Measurements from ENCODE around the gene MRPL50. TPM values are rescaled to one million over a fixed set of nuclear protein-coding genes. Genes with fewer than 3 reads are reported as not detected.

The MRPL50 gene
- total RNA-seq (2014; rRNA removed; shearing (Covaris generic)) = 30.0 and 36.4 TPM in 2 replicates

DNA sequence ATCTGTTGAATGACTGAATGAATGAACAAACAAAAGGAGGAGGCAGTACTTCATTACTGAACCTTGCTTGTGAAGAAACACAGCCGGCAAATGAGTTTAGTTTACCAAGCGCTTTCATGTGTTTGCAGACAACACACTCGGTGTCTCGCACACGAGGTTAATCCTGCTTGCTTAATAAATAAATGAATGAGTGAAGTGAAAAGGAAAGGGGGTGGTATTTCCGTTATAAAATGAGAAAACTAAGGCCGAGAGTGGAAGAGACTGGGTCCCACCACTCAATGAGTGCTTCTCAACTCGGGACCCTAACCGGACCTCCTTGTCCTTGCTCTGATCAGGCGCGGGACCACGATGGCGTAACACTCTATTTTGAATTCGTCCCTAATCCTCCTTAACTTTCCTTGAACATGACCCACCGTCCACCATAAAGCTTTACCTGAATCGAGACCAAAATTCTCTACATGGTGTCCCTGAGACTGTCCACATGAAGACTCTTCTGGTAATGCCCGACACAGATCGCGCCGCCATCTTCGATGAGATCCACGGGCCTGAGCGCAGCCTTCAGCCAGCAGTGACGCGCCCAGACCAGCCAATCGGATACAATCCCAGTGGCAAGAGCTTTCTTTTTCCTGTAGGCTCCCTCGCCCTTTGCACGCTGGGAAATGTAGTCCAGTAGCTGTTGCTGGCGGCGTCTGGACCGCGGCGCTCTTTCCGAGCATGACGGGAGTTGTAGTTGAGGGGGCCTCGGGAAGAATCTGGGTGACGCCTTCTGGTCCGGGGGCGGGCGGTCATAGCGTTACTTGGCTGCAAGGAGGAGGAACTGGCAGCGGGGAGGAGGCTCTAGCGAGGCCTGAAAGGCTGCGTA lies at the start of gene MRPL50, which contains the start of gene ZNF189:
TSS of gene MRPL50 (minus strand) at position 551 of the 862 bp plus-strand sequence. CDS start at position 525, 26 bp downstream.
TSS of gene ZNF189 (plus strand) at position 784 of the 862 bp plus-strand sequence. CDS start 306 bp downstream, outside the sequence.
- in situ Hi-C loops (cut with HindIII; ENCODE audit: low sequenced_read_pairs) = no loop called here
- peak; percentile 100 for DNase-seq (ENCODE audit: low spot score)

DNA sequence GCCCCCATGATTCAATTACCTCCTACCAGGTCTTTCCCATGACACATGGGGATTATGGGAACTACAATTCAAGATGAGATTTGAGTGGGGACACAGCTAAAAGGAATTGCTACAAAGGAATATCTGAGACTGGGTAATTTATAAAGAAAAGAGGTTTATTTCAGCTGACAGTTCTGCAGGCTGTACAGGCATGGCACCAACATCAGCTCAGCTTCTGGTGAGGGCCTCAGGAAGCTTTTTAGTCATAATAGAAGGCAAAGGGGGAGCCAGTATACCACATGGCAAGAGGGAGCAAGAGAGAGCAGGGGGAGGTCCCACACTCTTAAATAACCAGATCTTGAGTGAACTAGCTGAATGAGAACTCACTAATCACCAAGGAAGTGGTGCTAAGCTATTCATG lies 48.3 kb upstream of the MRPL50 start:
- DNase-seq (ENCODE audit: low spot score) = no peak
- in situ Hi-C loops (cut with HindIII; ENCODE audit: low sequenced_read_pairs) = no loop called here

DNA sequence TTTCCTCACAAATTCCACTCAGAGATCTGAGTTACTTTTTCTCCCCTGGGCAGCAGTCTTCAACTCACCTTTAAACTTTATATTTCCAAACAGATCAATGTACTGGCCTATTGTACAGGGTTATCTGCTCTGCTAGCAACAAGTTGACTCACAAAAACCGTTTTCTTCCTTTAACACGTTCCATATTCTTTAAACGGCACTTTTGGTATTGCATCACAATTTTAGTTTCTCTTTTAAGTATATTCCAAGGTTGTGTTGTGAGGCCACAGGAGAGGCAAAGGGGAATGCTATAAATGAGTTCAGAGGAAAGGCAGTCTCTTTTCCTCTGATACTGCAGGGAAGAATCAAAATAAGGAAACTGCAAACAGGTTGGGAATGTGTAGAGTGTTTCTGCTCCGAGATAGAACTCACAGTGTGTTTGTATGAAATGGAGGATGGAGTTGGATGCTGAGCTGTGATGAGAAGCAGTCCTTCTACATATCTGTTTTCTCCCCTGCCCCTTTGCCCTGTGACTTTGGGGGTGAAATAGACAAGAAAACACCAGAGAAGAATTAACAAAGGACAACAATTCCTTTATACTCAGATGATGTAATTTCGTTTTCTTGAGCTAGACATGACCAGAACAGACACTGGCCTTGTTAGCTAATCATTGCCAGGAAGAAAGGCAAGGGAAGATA lies 47.1 kb upstream of the MRPL50 start:
- no peak for DNase-seq (ENCODE audit: low spot score)
- in situ Hi-C loops (cut with HindIII; ENCODE audit: low sequenced_read_pairs) = no loop called here

DNA sequence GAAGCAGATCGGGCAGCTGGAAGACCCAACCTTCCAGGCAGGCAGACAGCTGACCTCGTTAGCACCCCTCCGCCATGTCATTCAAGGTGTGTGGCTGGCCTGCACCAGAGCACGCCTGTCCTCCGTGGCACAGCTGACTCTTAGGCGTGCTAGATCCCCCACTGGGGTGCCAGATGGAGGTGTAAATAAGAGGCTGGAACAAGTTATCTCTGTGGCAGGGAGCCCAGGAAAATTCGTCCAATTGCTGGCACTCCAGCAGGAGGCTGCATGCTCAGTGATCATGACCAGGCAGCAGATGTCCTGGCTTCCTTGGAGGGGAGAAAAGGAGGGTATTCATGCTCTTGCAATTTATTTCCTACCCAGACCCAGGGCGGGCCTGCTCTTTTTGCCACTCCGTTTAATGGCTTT lies 45.0 kb upstream of the MRPL50 start:
- DNase-seq (ENCODE audit: low spot score) = peak; percentile 99
- in situ Hi-C loops (cut with HindIII; ENCODE audit: low sequenced_read_pairs) = no loop called here

DNA sequence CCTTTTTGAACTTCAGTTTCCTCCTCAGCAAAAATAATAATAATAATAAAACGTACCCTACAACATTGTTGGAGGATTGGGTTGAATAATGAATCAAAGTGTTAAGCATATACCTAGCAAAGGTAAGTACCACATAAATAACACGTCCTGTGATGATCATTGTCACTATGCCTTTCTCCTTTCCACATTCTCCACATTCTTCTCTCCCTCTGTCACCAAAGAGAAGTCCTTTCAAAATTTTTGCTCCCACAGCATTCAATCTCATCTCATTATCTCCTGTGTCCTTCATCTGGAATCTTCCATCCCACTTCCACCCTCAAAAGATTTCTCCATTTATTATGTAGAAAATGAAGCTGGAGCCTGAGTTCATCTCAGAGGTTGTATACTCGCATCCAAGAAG lies 44.3 kb upstream of the MRPL50 start:
- in situ Hi-C loops (cut with HindIII; ENCODE audit: low sequenced_read_pairs) = no loop called here
- DNase-seq (ENCODE audit: low spot score) = no peak

DNA sequence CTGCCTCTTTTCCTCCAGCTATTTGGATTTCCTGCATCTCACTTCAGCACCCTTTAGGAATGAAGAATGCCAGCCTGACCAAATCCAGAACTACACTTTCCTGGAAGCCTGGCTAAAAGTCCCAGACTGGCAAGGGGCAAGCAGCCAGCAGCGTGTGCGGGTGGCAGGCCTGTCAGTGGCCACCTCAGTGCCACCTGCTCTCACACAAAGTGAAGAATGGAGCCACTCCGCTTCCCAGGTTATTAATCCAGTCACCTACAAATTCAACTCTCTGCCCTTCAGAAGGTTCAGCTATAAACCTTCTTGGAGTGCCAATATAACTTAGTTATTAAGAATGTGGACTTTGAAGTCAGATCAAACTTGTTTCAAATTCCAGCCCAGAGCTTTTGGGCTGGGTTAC lies 43.9 kb upstream of the MRPL50 start:
- in situ Hi-C loops (cut with HindIII; ENCODE audit: low sequenced_read_pairs) = no loop called here
- DNase-seq (ENCODE audit: low spot score) = peak; percentile 90

DNA sequence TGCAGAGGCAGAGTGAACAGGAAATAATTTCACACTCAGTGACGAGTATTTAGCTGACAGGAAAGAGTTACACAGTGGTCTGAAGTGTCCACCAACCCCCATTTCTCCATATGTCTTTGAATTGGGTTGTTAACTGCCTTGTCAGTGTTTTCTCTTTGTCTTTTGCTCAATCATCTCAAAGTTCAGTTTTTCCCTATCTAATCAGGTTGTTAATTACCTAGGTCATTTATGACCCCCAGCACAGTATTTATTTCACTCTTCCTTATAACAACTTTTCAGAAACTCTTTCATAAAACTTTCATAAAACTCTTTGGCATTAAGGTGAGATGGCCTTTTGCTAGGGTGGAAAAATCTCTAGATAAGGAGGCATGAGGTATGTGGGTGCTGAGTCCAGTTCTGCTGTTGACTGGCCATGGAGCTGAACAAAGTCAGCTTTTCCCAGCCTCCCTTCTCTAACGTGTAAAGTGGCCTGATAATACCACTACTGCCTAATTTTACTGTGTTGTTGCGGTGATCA lies 42.4 kb upstream of the MRPL50 start:
- in situ Hi-C loops (cut with HindIII; ENCODE audit: low sequenced_read_pairs) = no loop called here

DNA sequence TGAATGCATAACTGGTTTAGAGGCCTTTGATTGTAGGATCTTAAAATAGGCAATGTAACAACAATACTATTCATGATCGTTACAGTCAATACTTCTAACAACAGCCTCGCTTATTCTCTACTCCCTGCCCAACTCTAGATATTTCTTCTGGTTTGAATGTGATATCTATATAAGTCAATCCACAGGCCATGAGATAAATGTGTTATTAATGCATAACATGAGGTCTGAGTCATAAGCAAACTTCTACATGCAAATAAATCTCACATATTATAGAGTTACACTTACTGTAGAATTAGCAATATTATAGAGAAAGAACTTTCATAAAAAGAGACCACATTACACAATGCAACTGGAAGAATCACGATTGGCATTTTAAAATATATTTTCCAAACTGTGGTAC lies 40.1 kb upstream of the MRPL50 start:
- DNase-seq (ENCODE audit: low spot score) = no peak
- in situ Hi-C loops (cut with HindIII; ENCODE audit: low sequenced_read_pairs) = no loop called here

More for the DNA sequence above, 42.4 kb upstream of the MRPL50 start:
- DNase-seq (ENCODE audit: low spot score) = no peak

DNA sequence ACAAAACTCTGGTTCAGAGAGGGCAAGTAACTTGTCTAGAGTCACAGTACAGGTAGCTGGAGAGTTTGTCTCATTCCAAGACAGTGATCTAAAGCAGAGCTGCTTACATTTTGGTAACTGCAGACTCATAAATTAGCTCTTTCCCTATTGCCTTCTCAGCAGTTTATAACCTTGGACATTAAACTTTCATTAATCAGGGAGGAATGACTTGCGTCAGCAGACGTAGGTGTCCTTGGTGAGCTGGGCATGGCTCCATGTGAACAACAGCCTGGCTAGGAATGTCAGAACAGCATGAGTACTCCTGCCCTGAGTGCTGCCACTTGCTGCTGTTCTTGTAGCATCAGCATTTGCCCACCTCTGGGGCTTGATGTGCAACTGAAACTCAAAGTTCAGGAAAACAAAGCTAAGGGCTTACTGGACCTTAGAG lies 39.4 kb upstream of the MRPL50 start:
- in situ Hi-C loops (cut with HindIII; ENCODE audit: low sequenced_read_pairs) = no loop called here
- DNase-seq (ENCODE audit: low spot score) = no peak

DNA sequence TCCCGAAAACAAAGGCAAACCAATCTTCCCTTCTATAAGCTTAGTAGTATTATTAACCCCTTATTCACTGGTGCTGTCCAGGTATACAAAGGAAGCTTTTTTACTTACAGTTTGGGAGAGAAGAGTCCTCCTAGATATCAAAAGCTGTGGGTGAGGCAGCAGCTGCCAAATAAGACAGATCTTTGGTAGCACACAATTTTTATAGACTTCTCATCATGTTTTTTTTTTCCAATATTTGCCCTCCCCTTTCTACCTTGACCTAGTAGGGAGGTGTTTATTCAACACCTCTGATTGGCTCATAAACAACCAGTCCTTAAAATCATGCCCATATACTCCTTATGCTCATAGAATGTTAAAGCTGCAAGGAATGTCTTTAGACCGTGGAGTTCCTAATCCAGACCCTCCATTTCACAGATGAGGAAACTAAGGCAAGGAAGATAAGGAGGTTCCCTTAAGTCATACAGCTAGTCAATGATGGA lies 37.2 kb upstream of the MRPL50 start, which contains the start of gene ALDOB:
TSS of gene ALDOB (minus strand) at position 174 of the 479 bp plus-strand sequence. CDS start 4,887 bp downstream, outside the sequence.
- in situ Hi-C loops (cut with HindIII; ENCODE audit: low sequenced_read_pairs) = no loop called here
- DNase-seq (ENCODE audit: low spot score) = no peak

DNA sequence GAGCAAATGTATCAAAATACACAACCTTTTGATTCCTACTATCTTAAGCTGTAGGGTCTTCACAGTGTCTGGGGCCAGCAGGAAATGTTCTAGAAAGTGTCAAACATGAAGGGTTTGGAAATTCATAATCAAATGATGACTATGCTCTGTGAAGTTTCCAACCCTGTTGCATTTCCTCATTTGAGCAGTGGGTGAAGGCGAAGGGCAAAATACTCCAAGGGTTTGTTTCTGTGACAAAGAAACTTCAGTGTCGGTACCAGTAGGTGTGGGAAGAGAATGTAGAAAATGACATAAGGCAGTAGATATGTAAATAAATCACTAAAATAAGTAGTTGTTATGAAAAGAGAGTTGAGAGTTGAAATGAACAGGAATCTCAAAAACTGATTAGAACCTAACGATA lies 36.6 kb upstream of the MRPL50 start:
- in situ Hi-C loops (cut with HindIII; ENCODE audit: low sequenced_read_pairs) = no loop called here
- DNase-seq (ENCODE audit: low spot score) = no peak

DNA sequence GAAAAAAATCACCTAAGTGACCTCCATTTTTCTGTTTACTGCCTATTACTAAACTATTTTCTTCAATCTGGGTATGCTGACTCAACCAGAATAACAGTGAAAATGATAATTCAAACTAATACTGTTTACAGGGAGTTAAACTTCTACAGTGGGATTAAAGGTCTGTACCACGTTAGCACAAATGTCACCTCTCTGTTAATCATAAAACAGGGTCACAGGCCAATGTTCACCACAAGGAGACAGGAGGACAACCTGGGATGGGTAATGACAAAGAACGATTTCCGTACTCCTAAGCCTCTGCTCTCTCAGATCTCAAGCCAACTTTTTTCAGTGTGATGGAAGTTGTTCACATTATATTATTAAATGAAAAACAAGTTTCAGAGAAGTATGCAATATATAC lies 34.8 kb upstream of the MRPL50 start:
- in situ Hi-C loops (cut with HindIII; ENCODE audit: low sequenced_read_pairs) = no loop called here
- DNase-seq (ENCODE audit: low spot score) = no peak

DNA sequence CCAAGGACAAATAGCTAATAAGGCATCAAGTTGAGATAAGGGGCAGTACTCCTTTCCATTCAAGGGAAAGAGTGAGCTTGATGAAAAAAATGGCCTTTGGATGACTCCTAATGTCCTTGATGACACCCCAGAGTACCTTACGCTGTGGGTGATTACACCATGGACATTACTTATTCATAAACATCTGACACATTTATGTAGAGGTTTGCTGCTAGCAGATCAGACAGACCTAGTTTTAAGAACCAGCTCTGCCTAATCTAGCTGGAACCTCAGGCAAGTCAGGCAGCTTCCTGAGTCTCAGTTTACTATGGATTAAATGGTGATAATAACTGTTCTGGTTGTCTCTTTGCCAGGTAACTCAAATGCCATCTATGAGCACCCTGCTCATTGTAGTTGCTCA lies 34.3 kb upstream of the MRPL50 start:
- no peak for DNase-seq (ENCODE audit: low spot score)
- in situ Hi-C loops (cut with HindIII; ENCODE audit: low sequenced_read_pairs) = no loop called here

DNA sequence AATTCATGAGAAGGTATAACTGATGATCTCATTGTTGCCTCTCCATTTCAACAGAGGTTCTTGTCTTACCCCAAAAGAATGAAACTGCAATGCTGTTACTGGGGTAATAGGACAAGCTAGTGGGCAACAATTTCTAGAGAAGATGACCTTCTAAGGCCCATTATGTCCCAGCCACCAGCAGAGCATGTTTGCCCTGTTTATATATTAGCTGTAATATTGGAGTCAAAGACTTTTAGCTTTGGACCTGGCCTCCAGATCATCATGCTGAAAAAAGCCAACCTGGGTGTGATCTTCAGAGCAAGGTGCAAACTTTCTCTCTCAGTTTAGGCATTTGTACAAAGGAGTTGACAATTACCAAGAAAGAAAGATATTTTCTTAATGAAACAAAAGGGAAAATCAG lies 33.8 kb upstream of the MRPL50 start:
- in situ Hi-C loops (cut with HindIII; ENCODE audit: low sequenced_read_pairs) = no loop called here
- DNase-seq (ENCODE audit: low spot score) = no peak

DNA sequence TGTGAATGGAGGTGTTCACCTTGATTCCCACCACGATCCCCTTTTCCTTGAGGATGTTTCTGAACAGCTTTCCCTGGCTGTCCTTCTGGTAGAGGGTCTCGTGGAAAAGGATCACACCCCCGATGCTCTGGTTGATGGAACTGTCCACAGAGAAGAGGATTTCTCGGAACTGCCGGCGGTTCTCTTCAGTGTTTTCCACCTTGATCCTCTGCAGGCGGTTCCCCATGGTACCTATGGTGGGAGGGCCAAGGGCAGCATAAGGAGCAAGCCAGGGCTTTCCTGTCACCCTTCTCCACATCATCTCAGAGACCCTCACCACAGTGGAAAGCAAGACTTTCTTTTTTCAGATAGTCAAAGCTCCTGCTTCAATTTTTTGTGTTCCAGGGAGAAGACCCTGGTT lies 31.3 kb upstream of the MRPL50 start:
- no peak for DNase-seq (ENCODE audit: low spot score)
- in situ Hi-C loops (cut with HindIII; ENCODE audit: low sequenced_read_pairs) = no loop called here

DNA sequence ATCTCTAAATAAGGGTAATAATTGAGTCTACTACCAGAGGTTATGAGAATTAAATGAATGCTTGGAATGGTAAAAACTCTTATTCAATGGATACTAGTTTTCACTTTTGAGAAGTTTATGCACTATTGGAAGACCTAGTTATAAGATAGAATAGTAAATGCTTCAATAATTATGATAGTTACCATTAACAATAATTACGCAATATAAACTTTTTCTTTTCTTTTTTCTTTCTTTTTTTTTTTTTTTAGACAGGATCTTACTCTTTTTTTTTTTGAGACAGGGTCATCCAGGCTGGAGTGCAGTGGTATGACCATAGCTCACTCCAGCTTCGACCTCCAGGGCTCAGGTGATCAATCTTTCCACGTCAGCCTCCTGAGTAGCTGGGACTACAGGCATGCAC lies 30.5 kb upstream of the MRPL50 start:
- in situ Hi-C loops (cut with HindIII; ENCODE audit: low sequenced_read_pairs) = no loop called here
- no peak for DNase-seq (ENCODE audit: low spot score)

DNA sequence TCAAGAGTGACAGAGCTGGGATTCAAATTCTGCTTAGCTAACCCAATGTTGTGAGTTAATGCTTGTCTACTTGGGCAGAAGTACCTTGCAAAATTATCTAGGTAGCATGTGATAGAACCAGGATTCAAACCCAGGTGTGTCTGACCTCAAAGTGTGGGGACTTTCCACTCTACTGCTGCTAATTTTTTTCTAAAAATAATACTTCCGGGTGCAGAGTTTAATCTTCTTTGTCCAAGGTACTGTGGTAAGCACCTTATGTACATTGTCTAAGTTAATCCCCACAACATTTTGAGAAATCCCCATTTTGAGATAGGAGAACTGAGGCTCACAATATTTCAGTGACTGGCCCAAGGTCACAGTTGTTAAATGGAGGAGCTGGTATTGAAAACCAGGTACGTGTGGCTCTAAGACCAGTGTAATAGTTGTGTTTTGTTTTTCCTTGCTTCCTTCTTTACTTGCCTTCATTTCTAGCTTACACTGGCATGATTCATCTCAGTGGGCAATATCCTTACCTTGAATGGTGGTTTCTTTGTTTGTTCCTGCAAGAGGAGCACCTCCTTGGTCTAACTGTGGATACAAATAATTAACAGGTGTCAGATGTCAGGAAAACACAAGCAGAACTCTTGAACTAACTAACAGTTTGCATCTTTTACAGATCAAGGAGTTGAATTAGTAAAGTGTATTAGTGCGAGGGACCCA lies 29.7 kb upstream of the MRPL50 start:
- DNase-seq (ENCODE audit: low spot score) = no peak
- in situ Hi-C loops (cut with HindIII; ENCODE audit: low sequenced_read_pairs) = no loop called here

DNA sequence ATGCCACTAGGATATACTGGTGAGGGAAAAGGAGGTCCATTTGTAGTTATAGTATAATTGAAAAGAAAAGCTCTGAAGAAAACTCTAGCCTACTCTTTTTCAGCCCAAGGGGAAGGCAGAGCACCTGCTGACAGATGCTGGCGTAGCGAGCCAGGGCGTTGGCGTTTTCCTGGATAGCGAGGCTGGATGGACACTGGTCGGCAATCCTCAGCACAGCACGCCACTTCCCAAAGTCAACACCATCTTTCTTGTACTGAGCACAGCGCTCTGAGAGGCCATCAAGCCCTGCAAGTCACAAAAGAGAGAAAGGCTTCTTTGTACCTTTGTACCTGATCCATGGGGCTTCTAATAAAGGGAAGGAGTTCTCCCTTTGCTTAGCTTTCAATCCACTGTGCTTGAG lies 28.9 kb upstream of the MRPL50 start:
- DNase-seq (ENCODE audit: low spot score) = no peak
- in situ Hi-C loops (cut with HindIII; ENCODE audit: low sequenced_read_pairs) = no loop called here

DNA sequence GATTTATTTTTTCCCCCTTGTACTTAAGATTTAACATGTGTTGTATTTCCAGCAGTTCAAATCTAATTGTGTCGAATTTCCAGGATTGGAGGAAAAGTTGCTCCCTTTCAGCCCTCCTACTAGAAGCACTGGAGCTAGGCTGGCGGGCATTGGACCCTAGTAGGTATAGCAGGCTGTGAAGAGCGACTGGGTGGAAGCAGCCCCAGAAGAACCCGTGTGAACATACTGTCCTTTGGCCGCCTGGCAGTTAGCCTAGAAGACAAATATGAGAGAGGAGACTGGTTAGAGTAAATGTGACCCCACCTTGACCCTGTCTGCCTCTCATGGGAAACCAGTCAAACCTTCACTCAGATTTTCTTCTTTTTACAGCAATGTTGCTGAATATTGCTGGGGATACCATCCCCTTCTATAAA lies 23.2 kb upstream of the MRPL50 start:
- no peak for DNase-seq (ENCODE audit: low spot score)

More for the DNA sequence above, 23.2 kb upstream of the MRPL50 start:
- in situ Hi-C loops (cut with HindIII; ENCODE audit: low sequenced_read_pairs) = no loop called here
